CD4-positive, alpha-beta T cell treated with Interleukin-21 for 1 hour (primary cell): ENCODE measurements around the gene ZNF609.
"Not testable (repeated sequence)": the region's sequence is repeated elsewhere in the genome, so short reads cannot be mapped to it uniquely, and the experiment has no call there.

Source experiments
- DNase-seq: peaks from one replicate; pipeline ENCODE4 v3.0.0-alpha.2; 2020

ZNF609 gene

DNA sequence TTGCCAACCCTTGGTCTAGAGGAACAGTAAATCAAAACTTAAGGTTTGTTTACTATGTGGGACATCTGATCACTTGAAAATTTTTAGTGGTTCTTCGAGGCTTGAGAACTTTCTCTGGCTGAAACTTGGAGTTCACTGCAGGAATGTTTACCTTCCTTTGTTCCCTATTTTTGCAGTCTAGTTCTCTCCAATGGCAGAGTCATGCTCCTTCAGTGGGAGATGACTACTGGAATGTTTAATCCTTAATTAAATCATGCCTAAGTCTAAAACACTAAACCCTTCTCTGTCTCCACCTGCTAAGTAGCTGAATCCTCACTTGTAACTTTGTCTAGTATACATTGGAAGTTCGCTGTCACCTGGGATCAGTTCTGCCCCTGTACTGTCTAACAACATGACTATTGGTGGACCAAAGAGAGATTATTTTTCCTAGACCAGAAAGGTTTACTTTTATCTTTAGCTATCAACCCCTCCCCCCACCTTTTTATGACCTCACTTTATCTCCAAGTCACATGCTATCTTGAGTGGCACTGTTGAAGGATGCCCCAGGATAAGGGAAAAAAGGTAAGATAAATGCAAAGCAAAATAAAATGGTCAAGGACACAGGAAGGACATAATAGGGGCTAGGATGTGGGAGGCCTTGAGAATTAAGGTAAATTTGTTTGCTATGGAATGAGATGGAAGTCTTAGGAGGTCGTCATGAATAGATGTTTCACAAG, 1.2 kb upstream of the ZNF609 start:
- DNase-seq = no peak

DNA sequence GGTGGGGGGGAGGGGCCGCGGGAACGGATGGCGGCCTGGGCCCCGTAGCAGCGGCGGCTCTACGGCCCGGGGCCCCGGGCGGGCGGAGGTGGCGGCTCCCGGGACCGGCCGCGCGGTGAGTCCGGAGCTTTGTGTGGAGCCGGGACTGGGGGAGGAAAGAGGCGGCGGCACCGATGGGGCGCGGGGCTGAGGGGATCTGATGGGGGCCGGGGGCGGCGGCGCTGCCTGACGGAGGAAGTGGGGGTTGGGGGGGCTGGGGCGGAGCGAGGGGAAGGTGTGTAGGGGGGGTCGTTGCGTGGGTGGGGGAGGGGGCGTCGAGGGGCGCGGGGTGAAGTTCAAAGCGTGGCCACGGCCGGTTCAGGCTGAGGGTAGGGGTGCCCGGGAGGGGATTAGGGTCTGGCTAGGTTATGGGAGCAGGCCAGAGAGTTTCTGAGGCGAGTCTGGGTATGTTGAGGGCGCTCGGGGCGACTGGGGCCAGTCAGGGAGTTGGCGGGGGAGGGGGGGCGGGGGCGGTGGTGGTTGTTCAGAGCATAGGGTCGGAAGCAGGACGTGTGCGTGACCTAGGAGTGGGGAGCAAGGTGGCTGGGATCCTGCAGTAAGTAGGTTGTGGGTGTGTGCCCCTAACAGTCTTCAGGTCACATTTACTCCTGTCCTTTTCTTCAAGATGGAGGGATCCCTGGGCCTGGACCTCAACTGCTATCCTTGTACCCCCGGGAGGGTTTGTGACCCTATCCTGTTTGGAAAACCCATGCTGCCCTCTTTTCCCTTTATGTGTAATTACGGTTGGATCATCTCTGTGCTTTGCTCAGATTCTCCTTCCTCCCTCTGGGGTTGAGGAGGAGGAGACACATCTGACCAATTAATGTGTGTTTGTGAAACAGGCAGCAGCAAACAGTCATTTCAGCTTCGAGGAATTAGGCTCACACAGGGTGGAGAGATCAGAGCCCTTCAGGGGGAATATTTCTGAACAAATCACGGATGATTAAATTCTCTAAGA, 644 bp downstream of the ZNF609 start:
- peak; percentile 40 for DNase-seq

DNA sequence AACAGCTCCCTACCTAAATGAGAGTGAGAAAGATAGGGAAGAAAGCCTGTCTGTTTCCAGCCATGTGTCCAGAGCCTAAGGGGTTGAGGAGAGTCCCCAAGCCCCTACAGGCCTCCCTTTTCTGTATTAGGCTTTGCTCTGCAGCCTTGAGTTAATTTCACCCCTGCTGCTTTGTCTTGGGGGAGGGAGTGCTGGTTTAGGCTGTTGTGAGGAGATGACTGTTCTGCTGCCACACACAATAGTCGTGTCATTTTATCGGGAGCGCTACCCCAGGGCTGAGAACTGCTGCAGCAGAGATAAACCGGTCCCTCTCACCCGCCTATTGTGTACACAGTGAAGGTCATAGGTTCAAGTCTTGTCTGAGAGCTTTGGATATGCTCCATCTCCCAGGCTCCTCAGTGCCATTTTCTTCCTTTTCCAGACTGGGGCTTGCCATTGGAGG, 1.4 kb downstream of the ZNF609 start:
- no peak for DNase-seq

DNA sequence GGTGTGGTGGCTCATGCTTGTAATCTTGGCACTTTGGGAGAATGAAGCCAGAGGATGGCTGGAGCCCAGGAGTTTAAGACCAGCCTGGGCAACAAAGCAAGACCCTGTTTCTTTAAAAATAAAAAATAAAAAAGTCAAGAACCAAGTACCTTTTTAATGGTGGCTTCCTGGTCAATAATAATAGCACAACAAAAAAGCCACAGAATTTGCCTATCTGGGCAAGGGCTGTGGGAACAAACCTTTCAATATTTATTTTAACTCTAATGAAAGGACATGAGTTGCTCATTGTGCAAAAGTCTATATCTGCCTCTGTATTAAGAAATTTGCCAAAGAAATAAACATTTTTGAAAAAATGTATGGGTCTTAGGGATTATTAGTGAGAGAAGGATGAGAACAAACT, 2.1 kb downstream of the ZNF609 start:
- no peak for DNase-seq

DNA sequence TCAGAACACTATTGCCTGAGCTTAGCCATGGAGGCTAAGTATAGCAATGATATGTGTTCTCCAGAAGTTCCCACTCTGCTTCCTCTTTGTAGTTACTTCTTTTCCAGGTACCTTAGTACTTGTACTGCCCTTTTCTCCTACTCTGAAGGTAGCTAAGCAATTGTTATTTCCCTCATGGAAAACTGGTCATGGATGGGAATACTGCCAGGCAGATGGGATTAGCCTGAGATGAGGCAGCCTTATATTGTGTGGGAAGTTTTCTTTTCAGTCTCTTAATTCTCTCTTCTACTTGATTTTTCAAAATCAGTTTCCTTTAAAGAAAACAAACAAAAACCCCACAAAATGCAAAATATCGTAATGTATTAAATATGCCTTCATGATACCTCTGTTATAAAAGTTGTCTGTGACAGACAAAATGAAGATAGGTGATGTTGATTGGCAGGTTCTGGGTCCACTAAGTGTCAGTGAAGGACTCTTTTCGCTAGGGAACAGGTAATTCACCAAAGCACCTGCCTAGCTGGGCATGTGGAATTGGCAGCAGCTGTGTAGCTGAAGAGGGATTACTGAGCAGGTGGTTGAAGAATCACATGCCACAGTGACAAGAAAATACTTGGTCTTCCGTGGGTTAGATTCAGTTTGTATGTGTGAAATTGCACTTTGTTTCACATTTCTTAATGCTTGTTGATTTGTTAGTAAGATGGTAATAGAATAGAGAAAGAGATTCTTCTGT, 4.1 kb downstream of the ZNF609 start:
- no peak for DNase-seq

DNA sequence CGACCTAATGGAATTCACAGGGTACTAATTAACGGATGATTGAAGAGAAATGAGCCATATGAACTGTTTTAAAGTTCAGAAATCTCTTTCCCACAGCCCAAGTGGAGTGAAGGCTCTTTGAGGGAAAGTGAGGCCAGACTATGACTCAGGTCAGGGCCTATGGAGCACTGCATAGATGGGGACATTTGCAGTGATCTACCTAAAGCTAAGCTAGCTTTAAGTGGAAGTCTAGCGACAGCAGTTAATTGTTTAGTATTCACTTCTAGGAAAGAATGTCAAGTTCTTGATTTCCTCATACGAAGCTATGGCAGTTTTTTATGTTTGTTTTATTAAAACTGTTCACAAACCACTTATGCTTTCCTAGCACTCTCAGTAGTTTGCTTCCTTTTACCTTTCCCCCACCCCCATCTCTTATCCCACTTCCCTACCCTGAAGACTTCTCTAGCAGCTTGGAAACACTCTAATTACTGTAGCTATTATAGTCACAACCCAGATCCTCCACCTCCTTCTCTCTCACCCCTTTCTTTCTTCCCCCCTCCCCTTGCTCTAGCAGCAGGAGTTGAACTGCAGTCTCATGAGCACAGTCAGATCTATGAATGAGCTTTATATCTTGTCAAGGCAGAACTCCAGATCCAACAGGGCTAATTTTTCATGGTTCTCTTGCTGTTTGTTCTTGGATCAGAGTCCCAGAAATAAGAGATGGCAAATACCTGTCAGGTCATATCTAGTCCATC, 6.2 kb downstream of the ZNF609 start:
- DNase-seq = no peak

DNA sequence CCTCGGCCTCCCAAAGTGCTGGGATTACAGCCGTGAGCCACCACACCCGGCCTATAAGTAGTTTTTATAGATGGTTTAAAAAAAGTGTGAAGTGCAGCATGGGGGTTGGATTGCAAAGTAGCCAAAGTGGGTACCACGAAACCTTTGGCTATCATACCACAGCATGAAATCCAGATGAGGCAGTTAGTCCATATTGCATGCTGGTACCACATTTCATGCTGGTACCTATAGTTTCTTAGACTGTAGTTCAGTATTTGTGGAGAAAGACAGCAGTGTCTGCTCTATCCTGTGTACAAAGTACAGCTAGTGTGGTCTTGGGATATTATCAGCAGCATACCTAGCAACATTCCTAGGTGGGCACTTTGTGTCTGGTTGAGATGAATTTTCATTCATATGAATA, 11.8 kb downstream of the ZNF609 start:
- no peak for DNase-seq

DNA sequence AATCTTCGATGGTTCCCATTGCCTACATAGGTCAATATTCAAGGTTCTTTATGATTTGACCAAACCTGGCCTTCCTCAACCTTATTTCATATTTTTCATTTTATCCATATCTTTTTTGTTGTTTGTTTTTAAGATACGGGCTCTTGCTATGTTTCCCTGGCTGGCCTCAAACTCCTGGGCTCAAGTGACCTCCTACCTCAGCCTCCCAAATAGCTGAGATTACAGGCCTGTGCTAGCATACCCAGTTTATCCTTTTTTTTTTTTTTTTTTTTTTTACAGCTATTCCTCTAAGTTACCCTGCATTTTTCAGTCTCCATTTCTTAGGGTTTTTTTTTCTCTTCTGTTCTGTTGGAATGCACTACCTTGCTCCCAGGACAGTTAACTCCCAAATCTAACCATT, 14.5 kb downstream of the ZNF609 start:
- DNase-seq = no peak

DNA sequence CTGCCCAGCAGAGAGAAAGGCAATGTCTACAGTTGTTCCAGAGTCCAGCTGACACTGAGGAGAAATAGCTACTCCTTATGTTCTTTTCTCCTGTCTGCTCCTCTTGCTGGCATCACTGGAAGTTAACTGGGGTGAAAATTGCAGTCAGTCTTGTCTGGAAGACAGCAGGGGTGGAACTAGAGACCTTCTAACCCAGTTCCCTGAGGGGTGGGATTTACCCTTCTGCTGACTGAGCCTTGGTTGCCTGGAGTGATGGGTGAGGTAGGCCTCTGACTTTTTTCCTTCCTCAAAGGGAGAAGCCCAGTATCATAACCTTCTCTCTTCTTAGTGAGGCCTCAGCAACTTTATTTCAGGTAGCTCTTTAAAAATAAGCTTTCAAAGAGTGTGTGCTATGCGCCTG, 16.2 kb downstream of the ZNF609 start:
- no peak for DNase-seq

DNA sequence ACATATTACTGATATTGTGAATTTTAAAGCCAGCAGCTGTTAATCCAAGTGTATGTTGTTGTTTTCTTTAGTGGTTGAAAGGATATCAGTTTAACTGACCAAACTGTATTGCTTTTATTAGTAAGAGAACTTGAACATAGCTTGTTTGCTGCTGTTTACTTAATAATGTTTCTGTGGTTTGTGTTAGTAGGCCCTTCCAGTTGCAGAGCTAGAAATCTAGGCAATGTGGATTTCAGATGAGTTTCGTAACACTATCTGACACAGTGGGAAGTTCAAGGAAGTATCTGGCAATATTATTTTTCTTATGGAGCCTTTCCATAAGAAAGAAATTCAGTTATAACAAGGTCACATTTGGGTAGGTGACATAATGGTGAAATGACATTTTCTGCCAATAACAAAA, 18.5 kb downstream of the ZNF609 start:
- DNase-seq = no peak

DNA sequence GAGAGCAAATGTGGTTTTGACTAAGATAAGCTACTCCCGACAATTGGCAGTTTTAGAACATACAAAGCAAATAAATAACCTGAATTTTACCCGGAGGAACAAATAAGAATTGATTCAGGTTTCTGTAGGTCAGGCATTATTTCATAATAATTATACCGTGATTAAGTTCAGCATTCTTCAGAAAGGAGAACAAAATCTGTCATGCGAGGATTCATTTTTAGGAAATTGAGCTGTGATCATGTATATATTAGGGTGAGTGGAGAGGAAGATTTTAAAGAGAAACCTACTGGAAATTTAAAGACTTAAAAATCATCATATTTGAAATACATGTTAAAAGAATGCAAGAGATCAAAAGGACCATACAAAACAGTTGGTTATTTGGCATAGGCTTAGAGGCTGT, 20.5 kb downstream of the ZNF609 start:
- no peak for DNase-seq

DNA sequence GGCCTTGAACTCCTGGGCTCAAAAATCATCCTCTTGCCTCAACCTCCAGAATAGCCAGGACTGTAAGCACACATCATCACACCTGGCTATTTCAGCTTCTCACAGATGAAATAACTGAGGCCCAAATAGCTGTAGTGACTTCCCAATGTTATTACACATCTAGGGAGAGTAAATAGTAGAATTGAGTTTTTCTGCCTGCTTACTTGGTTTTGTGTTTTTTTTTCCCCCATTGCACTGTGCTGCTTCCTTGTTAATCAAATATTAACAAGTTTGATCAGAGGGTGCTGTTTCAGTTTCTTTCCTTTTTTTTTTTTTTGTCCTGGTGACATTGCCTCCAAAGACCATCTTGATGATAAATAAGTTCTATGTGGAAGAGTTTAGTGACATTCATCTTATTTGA, 23.4 kb downstream of the ZNF609 start:
- DNase-seq = no peak

DNA sequence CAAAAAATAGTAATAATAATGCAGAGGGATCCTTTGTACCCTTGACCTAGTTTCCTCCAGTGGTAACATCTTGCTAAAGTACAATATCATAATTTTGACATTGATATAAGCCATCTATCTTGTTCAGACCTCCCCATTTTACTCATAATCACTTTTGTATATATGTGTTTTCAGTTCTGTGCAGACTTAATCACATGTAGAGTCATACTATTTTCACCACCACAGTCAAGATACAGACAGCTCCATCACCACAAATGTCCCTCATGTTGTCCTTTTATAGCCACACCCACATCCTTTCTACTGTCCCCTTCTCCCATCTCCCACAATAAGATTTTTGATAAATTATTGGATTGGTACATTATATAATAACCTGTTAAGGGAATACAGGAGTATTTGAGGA, 25.4 kb downstream of the ZNF609 start:
- DNase-seq = no peak

DNA sequence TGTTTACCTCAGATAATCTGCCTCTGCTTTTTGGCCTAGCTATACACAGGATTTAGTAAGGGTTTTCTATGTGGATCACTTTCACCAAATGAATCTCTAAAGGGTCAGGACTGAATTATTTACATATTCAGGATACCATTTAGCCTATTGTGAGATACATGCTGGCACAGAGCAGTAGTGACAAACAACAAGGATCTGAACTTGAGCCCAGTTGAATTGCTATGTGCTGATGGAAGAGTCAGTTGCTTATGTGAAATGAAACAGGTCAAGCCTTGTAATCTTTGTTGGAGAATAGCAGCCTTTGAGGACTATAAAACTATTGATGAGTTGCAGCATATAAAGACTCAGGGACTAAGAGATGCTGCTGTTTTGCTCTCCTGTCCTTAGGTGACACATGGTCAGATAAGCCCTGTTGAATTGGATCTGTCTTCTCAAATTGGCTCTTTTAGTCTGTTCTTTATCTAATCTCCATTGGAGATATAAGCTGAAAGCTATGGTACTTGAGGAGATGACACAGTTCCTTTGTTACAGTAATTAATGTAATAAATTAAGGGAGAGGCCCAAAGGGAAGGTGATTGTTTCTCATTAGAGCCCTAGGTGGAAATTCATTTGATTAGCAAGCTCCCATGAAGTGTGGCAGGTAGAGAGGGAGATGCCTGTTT, 30.4 kb downstream of the ZNF609 start:
- no peak for DNase-seq

DNA sequence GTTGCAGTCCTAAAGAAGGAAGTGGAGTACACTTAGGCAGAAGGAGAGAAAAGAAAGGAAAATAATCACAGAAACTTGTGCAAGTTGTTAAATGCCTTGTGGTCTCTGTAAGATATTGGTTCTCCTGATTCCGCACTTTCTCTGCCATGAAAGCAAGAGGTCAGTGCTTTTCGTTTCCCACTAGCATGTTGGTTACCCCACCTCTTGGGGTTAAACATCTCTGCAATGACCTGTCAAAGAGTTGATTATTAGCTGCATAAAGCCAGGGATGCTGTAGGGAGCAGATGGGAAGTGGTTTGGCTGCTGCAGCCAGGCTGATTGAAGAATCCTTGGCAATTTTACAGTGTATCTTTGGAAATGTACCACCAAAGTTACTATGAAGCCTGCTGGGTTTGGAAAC, 33.3 kb downstream of the ZNF609 start:
- DNase-seq = no peak

DNA sequence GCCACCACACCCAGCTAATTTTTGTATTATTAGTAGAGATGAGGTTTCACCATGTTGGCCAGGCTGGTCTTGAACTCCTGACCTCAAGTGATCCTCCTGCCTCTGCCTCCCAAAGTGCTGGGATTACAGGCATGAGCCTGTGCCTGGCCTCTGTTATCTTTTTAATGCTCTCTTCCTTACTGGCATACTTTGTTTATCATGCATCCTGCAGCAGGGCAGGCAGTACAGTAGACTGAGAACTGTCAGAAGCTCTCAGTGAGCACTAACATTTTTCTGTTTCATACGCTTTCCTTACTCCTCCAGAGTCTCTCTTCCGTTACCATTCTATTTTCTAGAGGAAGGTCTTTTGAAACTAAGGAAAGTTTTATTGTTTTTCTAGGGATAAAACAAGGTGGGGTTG, 35.6 kb downstream of the ZNF609 start:
- not testable (repeated sequence) for DNase-seq

DNA sequence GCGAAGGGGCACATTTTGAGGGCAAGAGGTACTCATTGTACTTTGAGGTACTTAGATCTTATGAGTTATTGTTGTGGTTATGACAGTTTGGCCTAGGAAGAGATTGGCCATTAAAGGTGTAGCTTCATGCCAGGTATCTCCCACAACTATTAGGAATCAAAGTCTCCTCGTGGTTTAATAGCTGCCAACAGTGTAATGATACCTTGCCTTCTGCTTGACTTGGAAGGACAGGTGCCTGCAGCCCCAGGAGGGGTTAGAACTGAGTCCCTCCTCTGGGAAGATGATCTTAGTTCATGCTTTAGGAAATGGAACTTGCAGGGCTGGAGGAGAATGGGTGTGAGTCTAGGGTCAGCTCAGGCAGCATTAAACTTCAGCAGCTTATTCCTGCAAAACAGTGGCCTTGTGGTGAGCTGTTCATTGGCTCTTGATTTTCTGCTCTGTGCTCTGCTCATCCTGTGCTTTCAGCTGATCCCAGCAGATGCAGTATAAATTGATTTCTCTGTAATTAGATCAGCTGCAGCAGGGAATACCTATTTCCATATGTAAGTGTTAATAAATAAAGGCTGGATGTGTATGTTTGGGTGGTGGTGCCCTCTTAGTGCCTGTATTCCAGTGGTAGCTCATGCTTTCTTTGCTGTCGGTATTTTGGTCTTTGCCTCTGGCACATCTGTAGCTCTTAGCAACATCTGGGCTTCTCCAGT, 40.5 kb downstream of the ZNF609 start:
- no peak for DNase-seq

DNA sequence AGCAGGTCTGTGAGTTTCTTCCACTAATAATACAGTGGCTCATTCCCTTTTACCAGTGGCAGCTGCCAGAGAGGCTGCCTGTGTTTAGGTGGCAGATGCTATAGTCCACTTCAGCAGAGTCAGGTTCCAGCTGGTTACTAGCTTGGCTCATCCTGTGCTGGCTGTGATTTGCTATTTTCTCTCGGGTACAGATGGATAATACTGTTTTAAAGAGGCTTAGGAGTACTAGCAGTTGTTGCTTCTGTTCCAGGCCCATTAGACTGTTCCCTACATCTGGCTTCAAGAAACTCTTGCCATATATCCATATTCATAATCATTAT, 41.0 kb downstream of the ZNF609 start:
- no peak for DNase-seq

DNA sequence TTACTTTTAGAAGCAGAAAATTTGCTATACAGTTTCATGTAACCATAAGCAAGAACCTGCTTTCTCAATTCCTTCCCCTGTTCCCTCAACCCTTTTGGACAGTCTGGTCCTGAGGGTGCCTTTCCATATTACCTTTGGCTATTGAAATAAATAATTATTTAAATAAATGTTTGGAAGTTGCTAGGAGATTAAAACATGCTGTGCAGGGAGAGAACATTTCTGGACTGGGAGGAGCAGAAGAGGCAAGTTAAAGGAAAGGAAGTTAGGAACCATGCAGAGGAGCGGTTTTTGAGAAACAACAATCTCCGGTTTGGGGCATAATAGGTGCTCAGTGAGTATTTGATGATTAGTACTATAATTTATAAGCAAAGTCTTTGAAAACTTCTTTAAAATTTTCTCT, 41.8 kb downstream of the ZNF609 start:
- DNase-seq = no peak

DNA sequence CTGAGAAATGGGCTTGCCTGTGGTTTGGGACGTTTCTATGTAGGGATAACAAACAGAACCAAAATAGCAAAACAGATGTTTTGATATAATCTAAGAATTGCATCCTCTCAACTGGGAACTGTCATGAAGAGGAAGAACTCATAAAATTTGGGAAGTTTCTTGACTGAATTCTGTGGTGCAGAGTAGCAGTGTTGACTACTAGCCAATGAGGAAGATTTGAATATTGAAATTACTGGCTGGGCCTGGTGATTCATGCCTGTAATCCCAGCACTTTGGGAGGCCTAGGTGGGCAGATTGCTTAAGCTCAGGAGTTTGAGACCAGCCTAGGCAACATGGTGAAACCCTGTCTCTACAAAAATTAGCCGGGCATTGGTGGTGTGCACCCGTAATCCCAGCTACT, 42.2 kb downstream of the ZNF609 start:
- DNase-seq = no peak

DNA sequence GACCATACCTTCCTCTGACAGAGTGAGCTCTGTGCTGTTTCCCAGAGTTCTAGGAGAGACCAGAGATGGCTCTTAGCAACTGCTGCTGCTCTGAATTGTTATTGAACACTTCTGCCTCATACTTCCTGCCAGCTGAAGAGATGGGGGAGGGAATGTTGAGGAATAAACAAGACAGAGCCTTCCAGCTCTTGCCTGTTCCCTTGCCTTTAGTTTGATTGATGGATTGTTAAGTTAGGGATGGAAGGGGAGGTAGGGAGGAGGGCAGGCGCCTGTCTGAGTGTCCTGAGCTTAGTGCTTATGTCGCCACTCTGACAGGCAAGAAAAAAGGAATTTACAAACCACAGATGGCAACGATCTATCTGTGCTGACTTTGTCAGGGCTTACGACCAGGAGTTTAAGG, 42.8 kb downstream of the ZNF609 start:
- peak; percentile 3 for DNase-seq

DNA sequence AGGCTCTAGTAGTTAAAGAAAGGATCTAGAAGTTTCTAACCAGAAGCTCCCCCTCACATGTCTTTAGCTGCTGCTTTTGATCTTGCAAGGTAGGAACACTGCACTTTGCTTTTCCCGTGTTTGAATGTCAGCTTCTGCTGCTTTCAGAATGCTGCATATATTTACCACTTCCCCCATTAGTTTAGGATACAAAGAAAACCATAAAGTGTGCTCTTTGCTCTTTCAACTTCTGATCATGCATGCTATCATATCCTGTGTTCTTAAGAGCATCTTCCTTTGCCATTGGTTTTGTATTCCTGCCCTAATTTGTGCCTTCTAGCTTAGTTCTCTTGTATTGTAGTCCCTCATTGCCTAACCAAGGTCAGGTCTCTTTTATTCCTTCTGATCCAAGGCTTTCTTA, 43.3 kb downstream of the ZNF609 start:
- DNase-seq = peak; percentile 24
